Spinal cord (tissue), 10 donors: ENCODE results near the gene CENPX. TPM values are rescaled to one million over a fixed set of nuclear protein-coding genes. Genes with fewer than 3 reads are reported as not detected.

Source experiments
- DNase-seq, 6 donors: peaks; one replicate each; pipeline versions ENCODE4 v3.0.0 to v3.0.0-alpha.2; 2013 to 2015; ENCODE audit warnings: low spot score in 6 of 6, low read depth in 4 of 6
- H3K27ac ChIP-seq: one replicate; pipeline ENCODE4 v1.5.1; 2013; ENCODE audit warnings: low read depth, low read length, control low read depth
- H3K27me3 ChIP-seq: one replicate; pipeline ENCODE4 v1.6.1; 2013; ENCODE audit warnings: low read length; ENCODE audit not compliant: control insufficient read depth, insufficient read depth
- H3K36me3 ChIP-seq: one replicate; pipeline ENCODE4 v1.6.1; 2013; ENCODE audit warnings: low read length; ENCODE audit not compliant: control insufficient read depth, insufficient read depth
- H3K4me1 ChIP-seq: one replicate; pipeline ENCODE4 v1.6.1; 2013; ENCODE audit warnings: low read length; ENCODE audit not compliant: control insufficient read depth, insufficient read depth
- H3K4me3 ChIP-seq: one replicate; pipeline ENCODE4 v1.5.1; 2013; ENCODE audit warnings: low read depth, low read length, control low read depth
- H3K9me3 ChIP-seq: one replicate; pipeline ENCODE4 v1.6.1; 2013; ENCODE audit warnings: low read length; ENCODE audit not compliant: control insufficient read depth, insufficient read depth
- WGBS: methylation state at CpG from one replicate; pipeline ENCODE4 v1.1.5; 2013; ENCODE audit warnings: missing lambda C conversion rate; ENCODE audit not compliant: insufficient coverage; 5-methylcytosine and 5-hydroxymethylcytosine counted together
- polyA plus RNA-seq, 2 donors: library from polyadenylated mRNA; unstranded; fragments of 120-200 nt; gene quantifications; one replicate each; pipeline ENCODE4 v1.2.1, GENCODE V29; 2013; ENCODE audit not compliant: insufficient read length in 2 of 2
- total RNA-seq, 2 donors: library from RNA; depleted of rRNA in 1 of 2; stranded (reverse); fragments of 120-200 nt in 1 of 2; fragments of >200 nt in 1 of 2; gene quantifications; one replicate each; pipeline versions ENCODE4 v1.2.3 to v1.2.4, GENCODE V29; 2013 to 2014
- donor health status: healthy.

Gene CENPX
- total and polyA plus RNA-seq, 4 donors, result 37.0 to 71.9 (median 63.3) TPM

- no peak overlapping the region for H3K4me3 ChIP-seq
- 92% methylated on average over 11 of the region's 12 CpGs for WGBS
- no peaks in the 10 kb centered on the region for H3K9me3 ChIP-seq
- DNase-seq, result no peak
- no peak overlapping the region for H3K27ac ChIP-seq
- H3K4me1 ChIP-seq, result peaks cover 27% of the 10 kb centered on the region
- peaks cover 5% of the 10 kb centered on the region for H3K27me3 ChIP-seq
- H3K36me3 ChIP-seq, result no peaks in the 10 kb centered on the region
Measured at GRCh38 chr17:81968850-81969812, 53.5 kb downstream of the CENPX start.

Other genes starting within 250 kb of the CENPX start
- gene GCGR, start 218.7 kb downstream of the CENPX start, total RNA-seq, result under 1 TPM; 0.50 to 0.99 TPM
- gene GCGR, start 218.7 kb downstream of the CENPX start, polyA plus RNA-seq, result 1 to 10 TPM in 1 of 2 donors, not detected in 1; 1.3 TPM
- gene MCRIP1, start 189.6 kb downstream of the CENPX start, total RNA-seq, result 100 to 1,000 TPM in 1 of 2 donors, 10 to 100 TPM in 1; 51.0 to 146 TPM
- 100 to 1,000 TPM; 216 to 234 TPM for gene MCRIP1, start 189.6 kb downstream of the CENPX start, polyA plus RNA-seq
- gene PPP1R27, start 187.8 kb downstream of the CENPX start, total RNA-seq, result under 1 TPM in 1 of 2 donors, not detected in 1; 0.17 TPM
- under 1 TPM in 1 of 2 donors, not detected in 1; 0.18 TPM for gene PPP1R27, start 187.8 kb downstream of the CENPX start, polyA plus RNA-seq
- 100 to 1,000 TPM; 143 to 443 TPM for gene P4HB, start 162.3 kb downstream of the CENPX start, total RNA-seq
- gene P4HB, start 162.3 kb downstream of the CENPX start, polyA plus RNA-seq, result 100 to 1,000 TPM; 254 to 311 TPM
- gene ARHGDIA, start 151.5 kb downstream of the CENPX start, total RNA-seq, result 100 to 1,000 TPM in 1 of 2 donors, 10 to 100 TPM in 1; 46.6 to 158 TPM
- gene ARHGDIA, start 151.5 kb downstream of the CENPX start, polyA plus RNA-seq, result 100 to 1,000 TPM; 318 to 319 TPM
- 10 to 100 TPM; 54.6 to 77.1 TPM for gene ALYREF, start 131.3 kb downstream of the CENPX start, total RNA-seq
- 10 to 100 TPM; 77.4 to 84.5 TPM for gene ALYREF, start 131.3 kb downstream of the CENPX start, polyA plus RNA-seq
- 100 to 1,000 TPM in 1 of 2 donors, 10 to 100 TPM in 1; 53.8 to 120 TPM for gene ANAPC11, start 131.2 kb downstream of the CENPX start, total RNA-seq
- 100 to 1,000 TPM; 142 to 144 TPM for gene ANAPC11, start 131.2 kb downstream of the CENPX start, polyA plus RNA-seq
- gene NPB, start 120.6 kb downstream of the CENPX start, total RNA-seq, result 1 to 10 TPM; 1.1 to 4.4 TPM
- gene NPB, start 120.6 kb downstream of the CENPX start, polyA plus RNA-seq, result 1 to 10 TPM; 2.1 to 3.8 TPM
- 10 to 100 TPM; 31.4 to 36.4 TPM for gene PCYT2, start 111.5 kb downstream of the CENPX start, total RNA-seq
- gene PCYT2, start 111.5 kb downstream of the CENPX start, polyA plus RNA-seq, result 10 to 100 TPM; 62.9 to 67.4 TPM
- 10 to 100 TPM in 1 of 2 donors, 1 to 10 TPM in 1; 5.8 to 11.8 TPM for gene SIRT7, start 104.7 kb downstream of the CENPX start, total RNA-seq
- gene SIRT7, start 104.7 kb downstream of the CENPX start, polyA plus RNA-seq, result 10 to 100 TPM; 18.9 to 24.2 TPM
- gene MAFG, start 95.1 kb downstream of the CENPX start, total RNA-seq, result 10 to 100 TPM; 10.8 to 13.0 TPM
- gene MAFG, start 95.1 kb downstream of the CENPX start, polyA plus RNA-seq, result 10 to 100 TPM; 21.5 to 24.2 TPM
- 10 to 100 TPM; 37.0 to 52.0 TPM for gene PYCR1, start 85.6 kb downstream of the CENPX start, total RNA-seq
- 10 to 100 TPM; 47.2 to 56.8 TPM for gene PYCR1, start 85.6 kb downstream of the CENPX start, polyA plus RNA-seq
- gene MYADML2, start 75.6 kb downstream of the CENPX start, total RNA-seq, result 1 to 10 TPM in 1 of 2 donors, under 1 TPM in 1; 0.44 to 2.0 TPM
- gene MYADML2, start 75.6 kb downstream of the CENPX start, polyA plus RNA-seq, result 1 to 10 TPM; 2.2 to 2.9 TPM
- 1 to 10 TPM in 1 of 2 donors, under 1 TPM in 1; 0.89 to 3.0 TPM for gene NOTUM, start 61.7 kb downstream of the CENPX start, total RNA-seq
- 1 to 10 TPM in 1 of 2 donors, under 1 TPM in 1; 0.82 to 1.4 TPM for gene NOTUM, start 61.7 kb downstream of the CENPX start, polyA plus RNA-seq
- 10 to 100 TPM; 22.3 to 42.8 TPM for gene ASPSCR1, start 45.2 kb downstream of the CENPX start, total RNA-seq
- gene ASPSCR1, start 45.2 kb downstream of the CENPX start, polyA plus RNA-seq, result 10 to 100 TPM; 38.9 to 53.7 TPM
- 10 to 100 TPM in 1 of 2 donors, 1 to 10 TPM in 1; 8.2 to 16.9 TPM for gene LRRC45, start 427 bp upstream of the CENPX start, total RNA-seq
- 10 to 100 TPM; 22.1 to 26.4 TPM for gene LRRC45, start 427 bp upstream of the CENPX start, polyA plus RNA-seq
- 10 to 100 TPM; 51.7 to 58.4 TPM for gene RAC3, start 8.8 kb upstream of the CENPX start, total RNA-seq
- gene RAC3, start 8.8 kb upstream of the CENPX start, polyA plus RNA-seq, result 100 to 1,000 TPM; 212 to 214 TPM
- 10 to 100 TPM; 44.3 to 94.5 TPM for gene DCXR, start 14.8 kb upstream of the CENPX start, total RNA-seq
- gene DCXR, start 14.8 kb upstream of the CENPX start, polyA plus RNA-seq, result 100 to 1,000 TPM; 144 to 145 TPM
- gene RFNG, start 28.9 kb upstream of the CENPX start, total RNA-seq, result 10 to 100 TPM; 19.5 to 36.7 TPM
- gene RFNG, start 28.9 kb upstream of the CENPX start, polyA plus RNA-seq, result 10 to 100 TPM; 61.8 to 75.2 TPM
- gene GPS1, start 29.0 kb upstream of the CENPX start, total RNA-seq, result 100 to 1,000 TPM in 1 of 2 donors, 10 to 100 TPM in 1; 63.4 to 125 TPM
- 100 to 1,000 TPM; 151 to 165 TPM for gene GPS1, start 29.0 kb upstream of the CENPX start, polyA plus RNA-seq
- 10 to 100 TPM; 18.9 to 48.8 TPM for gene DUS1L, start 42.9 kb upstream of the CENPX start, total RNA-seq
- gene DUS1L, start 42.9 kb upstream of the CENPX start, polyA plus RNA-seq, result 10 to 100 TPM; 66.6 to 85.1 TPM
- 10 to 100 TPM; 57.7 to 58.3 TPM for gene FASN, start 75.4 kb upstream of the CENPX start, total RNA-seq
- gene FASN, start 75.4 kb upstream of the CENPX start, polyA plus RNA-seq, result 100 to 1,000 TPM; 163 to 184 TPM
- gene CCDC57, start 190.0 kb upstream of the CENPX start, total RNA-seq, result 10 to 100 TPM; 15.3 to 28.5 TPM
- gene CCDC57, start 190.0 kb upstream of the CENPX start, polyA plus RNA-seq, result 10 to 100 TPM; 50.8 to 85.3 TPM
- gene SLC16A3, start 206.2 kb upstream of the CENPX start, total RNA-seq, result 10 to 100 TPM; 19.0 to 22.8 TPM
- 10 to 100 TPM; 14.1 to 19.1 TPM for gene SLC16A3, start 206.2 kb upstream of the CENPX start, polyA plus RNA-seq